GM12878 (cell line): ENCODE data around the gene CRTC3. TPM values are rescaled to one million over a fixed set of nuclear protein-coding genes. Genes with fewer than 3 reads are reported as not detected.

Source experiments
- ATF3 ChIP-seq: IDR thresholded peaks from 2 replicates; pipeline ENCODE4 v1.6.1; 2011; ENCODE audit warnings: low read depth, mild to moderate bottlenecking, low read length, moderate library complexity, borderline replicate concordance; ENCODE audit errors: extremely low read depth
- CBX3 ChIP-seq: fragments of 200-600 bp; sonication (generic); IDR thresholded peaks from 2 replicates; pipeline ENCODE4 v1.6.1; 2016; ENCODE audit warnings: low read depth, borderline replicate concordance
- CBX5 ChIP-seq: sonication (generic); IDR thresholded peaks from 2 replicates; pipeline ENCODE4 v1.6.1; 2016; ENCODE audit warnings: low read depth, moderate library complexity, mild to moderate bottlenecking, inconsistent platforms
- EZH2 ChIP-seq: IDR thresholded peaks from 2 replicates; pipeline ENCODE4 v1.6.1; 2012; ENCODE audit warnings: low read depth, mild to moderate bottlenecking, control low read depth, inconsistent platforms, low read length, borderline replicate concordance; ENCODE audit not compliant: control insufficient read depth
- FOS ChIP-seq: IDR thresholded peaks from 3 replicates; pipeline ENCODE4 v1.6.1; 2011; ENCODE audit warnings: borderline replicate concordance; ENCODE audit not compliant: insufficient read length; ENCODE audit errors: extremely low read depth
- IKZF2 ChIP-seq, 2 experiments: fragments of 450-650 bp; IDR thresholded peaks; 2 replicates each; pipeline ENCODE4 v1.6.1; 2017; ENCODE audit warnings: mild to moderate bottlenecking in 2 of 2, moderate library complexity in 2 of 2
- LARP7 ChIP-seq: fragments of 450-650 bp; IDR thresholded peaks from 2 replicates; pipeline ENCODE4 v1.6.1; 2017; ENCODE audit warnings: mild to moderate bottlenecking
- MXI1 ChIP-seq: fragments of 150-350 bp; IDR thresholded peaks from 2 replicates; pipeline ENCODE4 v1.6.1; 2011; ENCODE audit warnings: low read depth, mild to moderate bottlenecking, inconsistent platforms, low read length, improper control_type of control experiment
- NR2F1 ChIP-seq: fragments of 450-650 bp; conservative IDR thresholded peaks from 2 replicates; pipeline ENCODE4 v1.6.1; 2017; ENCODE audit warnings: mild to moderate bottlenecking
- NRF1 ChIP-seq: conservative IDR thresholded peaks from 2 replicates; pipeline ENCODE4 v1.6.1; 2011; ENCODE audit warnings: mild to moderate bottlenecking, low read depth, low read length, improper control_type of control experiment
- RAD51 ChIP-seq: fragments of 450-650 bp; IDR thresholded peaks from 2 replicates; pipeline ENCODE4 v1.6.1; 2016; ENCODE audit warnings: moderate library complexity, mild to moderate bottlenecking, inconsistent platforms
- RELA ChIP-seq: fragments of 450-650 bp; IDR thresholded peaks from 2 replicates; pipeline ENCODE4 v1.8.0; 2014; ENCODE audit warnings: borderline replicate concordance; ENCODE audit not compliant: partially characterized antibody
- RELB ChIP-seq: fragments of 450-650 bp; IDR thresholded peaks from 2 replicates; pipeline ENCODE4 v1.6.1; 2017; ENCODE audit warnings: low read depth, mild to moderate bottlenecking, moderate library complexity
- RUNX3 ChIP-seq: IDR thresholded peaks from 2 replicates; pipeline ENCODE4 v1.6.1; 2012; ENCODE audit warnings: low read length, inconsistent platforms
- ZNF24 ChIP-seq: fragments of 450-650 bp; IDR thresholded peaks from 2 replicates; pipeline ENCODE4 v1.6.1; 2017; ENCODE audit warnings: antibody characterized with exemption, mild to moderate bottlenecking
- ZNF384 ChIP-seq: IDR thresholded peaks from 2 replicates; pipeline ENCODE4 v1.6.1; 2012; ENCODE audit warnings: low read depth, mild to moderate bottlenecking, low read length, improper control_type of control experiment, borderline replicate concordance
- polyA plus RNA-seq, 11 experiments: library from polyadenylated mRNA; depleted of rRNA in 4 of 11; unstranded in 6 of 11; stranded (reverse) in 5 of 11; fragments of >200 nt; fragmentation: Nextera tagmentation in 4 of 11; fragmentation: Illumina TruSeq in 1 of 11; extraction: Ambion mirVana in 4 of 11; extraction: Trizol in 1 of 11; gene quantifications; 1 replicate in 1 of 11; 2 replicates in 10 of 11; pipeline versions ENCODE4 v1.2.1 to v1.2.3, GENCODE V29; 2011 to 2016; ENCODE audit warnings: inconsistent platforms in 2 of 11, missing spikeins in 2 of 11, low read depth in 1 of 11
- total RNA-seq, 4 experiments: library from RNA; depleted of rRNA in 3 of 4; stranded (reverse); fragments of >200 nt in 3 of 4; fragmentation: Illumina TruSeq in 1 of 4; extraction: Trizol in 1 of 4; gene quantifications; 2 replicates each; pipeline versions ENCODE4 v1.2.1 to v1.2.3, GENCODE V29; 2013 to 2021
- TF ChIP-seq, protein P1 (sequence below): fragments of 450-650 bp; IDR thresholded peaks from 2 replicates; pipeline ENCODE4 v1.6.1; 2016; ENCODE audit warnings: mild to moderate bottlenecking, moderate library complexity, borderline replicate concordance
- TF ChIP-seq, protein P2 (sequence below): IDR thresholded peaks from 2 replicates; pipeline ENCODE4 v1.6.1; 2012; ENCODE audit warnings: low read length, inconsistent platforms
- TF ChIP-seq, protein P3 (sequence below): fragments of 450-650 bp; IDR thresholded peaks from 2 replicates; pipeline ENCODE4 v1.6.1; 2017; ENCODE audit warnings: mild to moderate bottlenecking, low read depth, inconsistent platforms; ENCODE audit not compliant: poor library complexity, severe bottlenecking

CRTC3 gene
- total and polyA plus RNA-seq, 10 of the 15 experiments (the other 5 are each of a cell fraction or from before 2014, with no cell fraction given), result 3.5 to 36.9 (median 18.9) TPM

DNA sequence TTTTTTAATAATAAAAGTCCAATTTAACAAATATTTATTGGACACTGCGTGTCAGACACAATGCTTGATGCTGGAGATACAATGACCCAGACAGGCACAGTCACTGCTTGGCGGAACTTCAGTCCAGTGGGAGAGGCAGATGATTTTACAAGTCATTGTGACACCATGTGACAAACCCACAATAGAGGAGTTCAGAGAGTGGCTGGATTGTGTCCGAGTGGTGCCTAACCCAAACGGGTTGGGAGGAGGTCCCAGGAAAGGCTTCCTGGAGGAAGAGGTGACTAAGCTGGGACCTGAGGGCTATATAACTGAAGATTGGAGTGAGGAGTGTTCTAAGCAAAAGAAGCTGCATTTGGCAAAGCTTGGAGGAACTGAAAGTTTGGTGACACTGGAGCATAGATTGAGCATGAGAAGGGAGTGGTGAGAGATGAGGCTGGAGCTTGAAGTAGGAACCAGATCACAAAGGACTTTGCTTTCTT is 41.4 kb downstream of the CRTC3 start (continued):
- TF ChIP-seq, protein P1, sequence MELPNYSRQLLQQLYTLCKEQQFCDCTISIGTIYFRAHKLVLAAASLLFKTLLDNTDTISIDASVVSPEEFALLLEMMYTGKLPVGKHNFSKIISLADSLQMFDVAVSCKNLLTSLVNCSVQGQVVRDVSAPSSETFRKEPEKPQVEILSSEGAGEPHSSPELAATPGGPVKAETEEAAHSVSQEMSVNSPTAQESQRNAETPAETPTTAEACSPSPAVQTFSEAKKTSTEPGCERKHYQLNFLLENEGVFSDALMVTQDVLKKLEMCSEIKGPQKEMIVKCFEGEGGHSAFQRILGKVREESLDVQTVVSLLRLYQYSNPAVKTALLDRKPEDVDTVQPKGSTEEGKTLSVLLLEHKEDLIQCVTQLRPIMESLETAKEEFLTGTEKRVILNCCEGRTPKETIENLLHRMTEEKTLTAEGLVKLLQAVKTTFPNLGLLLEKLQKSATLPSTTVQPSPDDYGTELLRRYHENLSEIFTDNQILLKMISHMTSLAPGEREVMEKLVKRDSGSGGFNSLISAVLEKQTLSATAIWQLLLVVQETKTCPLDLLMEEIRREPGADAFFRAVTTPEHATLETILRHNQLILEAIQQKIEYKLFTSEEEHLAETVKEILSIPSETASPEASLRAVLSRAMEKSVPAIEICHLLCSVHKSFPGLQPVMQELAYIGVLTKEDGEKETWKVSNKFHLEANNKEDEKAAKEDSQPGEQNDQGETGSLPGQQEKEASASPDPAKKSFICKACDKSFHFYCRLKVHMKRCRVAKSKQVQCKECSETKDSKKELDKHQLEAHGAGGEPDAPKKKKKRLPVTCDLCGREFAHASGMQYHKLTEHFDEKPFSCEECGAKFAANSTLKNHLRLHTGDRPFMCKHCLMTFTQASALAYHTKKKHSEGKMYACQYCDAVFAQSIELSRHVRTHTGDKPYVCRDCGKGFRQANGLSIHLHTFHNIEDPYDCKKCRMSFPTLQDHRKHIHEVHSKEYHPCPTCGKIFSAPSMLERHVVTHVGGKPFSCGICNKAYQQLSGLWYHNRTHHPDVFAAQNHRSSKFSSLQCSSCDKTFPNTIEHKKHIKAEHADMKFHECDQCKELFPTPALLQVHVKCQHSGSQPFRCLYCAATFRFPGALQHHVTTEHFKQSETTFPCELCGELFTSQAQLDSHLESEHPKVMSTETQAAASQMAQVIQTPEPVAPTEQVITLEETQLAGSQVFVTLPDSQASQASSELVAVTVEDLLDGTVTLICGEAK, result no peak
- peak; percentile 84 for TF ChIP-seq RELB
- no peak for TF ChIP-seq ZNF384
- TF ChIP-seq CBX5, result no peak
- TF ChIP-seq RAD51, result peak; percentile 77
- TF ChIP-seq IKZF2 (IDR thresholded peaks at IDR 0.05), result peak; percentile 83 to 84
- TF ChIP-seq FOS, result no peak
- no peak for TF ChIP-seq CBX3
- TF ChIP-seq, protein P2, sequence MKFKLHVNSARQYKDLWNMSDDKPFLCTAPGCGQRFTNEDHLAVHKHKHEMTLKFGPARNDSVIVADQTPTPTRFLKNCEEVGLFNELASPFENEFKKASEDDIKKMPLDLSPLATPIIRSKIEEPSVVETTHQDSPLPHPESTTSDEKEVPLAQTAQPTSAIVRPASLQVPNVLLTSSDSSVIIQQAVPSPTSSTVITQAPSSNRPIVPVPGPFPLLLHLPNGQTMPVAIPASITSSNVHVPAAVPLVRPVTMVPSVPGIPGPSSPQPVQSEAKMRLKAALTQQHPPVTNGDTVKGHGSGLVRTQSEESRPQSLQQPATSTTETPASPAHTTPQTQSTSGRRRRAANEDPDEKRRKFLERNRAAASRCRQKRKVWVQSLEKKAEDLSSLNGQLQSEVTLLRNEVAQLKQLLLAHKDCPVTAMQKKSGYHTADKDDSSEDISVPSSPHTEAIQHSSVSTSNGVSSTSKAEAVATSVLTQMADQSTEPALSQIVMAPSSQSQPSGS, result no peak
- TF ChIP-seq, protein P3, sequence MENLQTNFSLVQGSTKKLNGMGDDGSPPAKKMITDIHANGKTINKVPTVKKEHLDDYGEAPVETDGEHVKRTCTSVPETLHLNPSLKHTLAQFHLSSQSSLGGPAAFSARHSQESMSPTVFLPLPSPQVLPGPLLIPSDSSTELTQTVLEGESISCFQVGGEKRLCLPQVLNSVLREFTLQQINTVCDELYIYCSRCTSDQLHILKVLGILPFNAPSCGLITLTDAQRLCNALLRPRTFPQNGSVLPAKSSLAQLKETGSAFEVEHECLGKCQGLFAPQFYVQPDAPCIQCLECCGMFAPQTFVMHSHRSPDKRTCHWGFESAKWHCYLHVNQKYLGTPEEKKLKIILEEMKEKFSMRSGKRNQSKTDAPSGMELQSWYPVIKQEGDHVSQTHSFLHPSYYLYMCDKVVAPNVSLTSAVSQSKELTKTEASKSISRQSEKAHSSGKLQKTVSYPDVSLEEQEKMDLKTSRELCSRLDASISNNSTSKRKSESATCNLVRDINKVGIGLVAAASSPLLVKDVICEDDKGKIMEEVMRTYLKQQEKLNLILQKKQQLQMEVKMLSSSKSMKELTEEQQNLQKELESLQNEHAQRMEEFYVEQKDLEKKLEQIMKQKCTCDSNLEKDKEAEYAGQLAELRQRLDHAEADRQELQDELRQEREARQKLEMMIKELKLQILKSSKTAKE, result no peak
- no peak for TF ChIP-seq MXI1
- peak; percentile 16 for TF ChIP-seq RELA
- no peak for TF ChIP-seq LARP7
- peak; percentile 13; the same call in 1 of the 2 replicates for TF ChIP-seq RUNX3
- TF ChIP-seq EZH2, result no peak
- no peak for TF ChIP-seq ZNF24
- no peak for TF ChIP-seq ATF3
- TF ChIP-seq NRF1, result no peak
- TF ChIP-seq NR2F1, result no peak
